ENCODE results near the gene TPM2.

The TPM2 gene

DNA sequence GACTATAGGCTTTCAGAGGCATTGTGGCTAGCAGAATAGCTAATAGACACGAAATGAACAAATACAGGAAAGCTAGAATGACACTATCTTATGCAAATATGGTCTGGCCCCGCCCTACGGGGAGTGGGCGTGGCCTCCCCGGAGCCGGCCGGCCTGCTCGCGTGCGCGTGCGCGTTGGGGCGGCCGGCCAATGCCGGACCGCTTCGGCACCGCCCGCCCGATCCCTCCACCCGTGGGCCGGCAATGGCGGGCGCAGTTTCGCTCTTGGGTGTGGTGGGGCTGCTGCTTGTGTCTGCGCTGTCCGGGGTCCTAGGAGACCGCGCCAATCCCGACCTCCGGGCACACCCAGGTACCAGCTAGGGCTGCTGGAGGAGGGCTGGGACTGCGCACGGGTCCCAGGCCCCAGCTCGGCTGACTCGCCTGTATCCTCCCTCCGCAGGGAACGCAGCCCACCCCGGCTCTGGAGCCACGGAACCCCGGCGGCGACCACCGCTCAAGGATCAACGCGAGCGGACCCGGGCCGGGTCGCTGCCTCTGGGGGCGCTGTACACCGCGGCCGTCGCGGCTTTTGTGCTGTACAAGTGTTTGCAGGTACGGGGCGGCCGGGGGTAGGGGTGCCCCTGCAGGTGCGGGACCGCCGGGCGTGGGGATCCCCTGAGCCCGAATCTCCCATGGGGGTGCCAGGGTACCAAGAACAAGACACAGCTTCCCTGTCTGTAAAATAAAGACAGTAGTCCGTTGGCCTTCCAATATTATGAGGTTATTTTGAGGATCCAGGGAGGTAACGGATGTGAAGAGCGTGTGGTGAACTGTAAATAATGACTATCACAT is 31.4 kb downstream of the TPM2 start, which contains the start of gene CCDC107:
TSS of gene CCDC107 (plus strand) at position 156 of the 831 bp plus-strand sequence. CDS start at position 244, 88 bp downstream.
- H3K27ac ChIP-seq = peak within 1 kb of the TSS; percentile 98
- TF ChIP-seq, protein P1, sequence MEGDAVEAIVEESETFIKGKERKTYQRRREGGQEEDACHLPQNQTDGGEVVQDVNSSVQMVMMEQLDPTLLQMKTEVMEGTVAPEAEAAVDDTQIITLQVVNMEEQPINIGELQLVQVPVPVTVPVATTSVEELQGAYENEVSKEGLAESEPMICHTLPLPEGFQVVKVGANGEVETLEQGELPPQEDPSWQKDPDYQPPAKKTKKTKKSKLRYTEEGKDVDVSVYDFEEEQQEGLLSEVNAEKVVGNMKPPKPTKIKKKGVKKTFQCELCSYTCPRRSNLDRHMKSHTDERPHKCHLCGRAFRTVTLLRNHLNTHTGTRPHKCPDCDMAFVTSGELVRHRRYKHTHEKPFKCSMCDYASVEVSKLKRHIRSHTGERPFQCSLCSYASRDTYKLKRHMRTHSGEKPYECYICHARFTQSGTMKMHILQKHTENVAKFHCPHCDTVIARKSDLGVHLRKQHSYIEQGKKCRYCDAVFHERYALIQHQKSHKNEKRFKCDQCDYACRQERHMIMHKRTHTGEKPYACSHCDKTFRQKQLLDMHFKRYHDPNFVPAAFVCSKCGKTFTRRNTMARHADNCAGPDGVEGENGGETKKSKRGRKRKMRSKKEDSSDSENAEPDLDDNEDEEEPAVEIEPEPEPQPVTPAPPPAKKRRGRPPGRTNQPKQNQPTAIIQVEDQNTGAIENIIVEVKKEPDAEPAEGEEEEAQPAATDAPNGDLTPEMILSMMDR (IDR thresholded peaks at IDR 0.05; ENCODE audit: low read depth, low read length) = peak; percentile 77
- H3K27me3 ChIP-seq (ENCODE audit: insufficient read depth, low read depth, severe bottlenecking) = no peaks in the 10 kb centered on the region
- peaks cover 34% of the 10 kb centered on the region for H3K36me3 ChIP-seq
- H3K4me3 ChIP-seq (ENCODE audit: low read depth, low read length) = peak within 1 kb of the TSS; percentile 80
- DNase-seq = peak; percentile 81
- H3K9me3 ChIP-seq (ENCODE audit: severe bottlenecking) = no peaks in the 10 kb centered on the region

DNA sequence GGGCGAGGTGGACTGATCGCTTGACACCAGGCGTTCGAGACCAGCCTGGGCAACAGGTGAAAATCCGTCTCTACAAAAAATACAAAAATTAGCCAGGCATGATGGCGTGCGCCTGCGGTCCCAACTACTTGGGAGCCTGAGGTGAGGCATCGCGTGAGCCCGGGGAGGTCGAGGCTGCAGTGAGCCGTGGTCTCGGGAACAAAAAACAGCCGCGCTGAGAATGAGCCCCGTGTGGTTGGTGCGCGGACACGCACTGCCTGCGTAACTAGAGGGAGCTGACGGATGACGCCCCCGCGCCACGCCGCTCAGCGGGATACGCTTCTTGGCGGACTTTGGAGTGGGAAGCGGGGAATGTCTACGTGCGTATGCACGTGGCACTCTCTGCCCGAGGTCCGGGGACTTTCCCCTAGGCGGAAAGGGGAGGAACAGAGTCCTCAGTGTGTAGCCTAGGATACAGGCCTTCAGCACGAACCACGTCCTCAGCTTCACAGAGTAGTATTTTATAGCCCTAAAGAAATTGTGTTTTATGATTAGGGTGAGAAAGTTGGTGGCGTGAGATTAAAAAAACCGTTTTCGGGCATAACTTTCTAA is 32.1 kb downstream of the TPM2 start, which contains the start of gene RMRP:
TSS of gene RMRP (minus strand) at position 474 of the 591 bp plus-strand sequence.
- DNase-seq = peak; percentile 99
- peak within 1 kb of the TSS; percentile 80 for H3K4me3 ChIP-seq (ENCODE audit: low read depth, low read length)
- H3K27ac ChIP-seq = peak within 1 kb of the TSS; percentile 98
- peaks cover 29% of the 10 kb centered on the region for H3K36me3 ChIP-seq
- TF ChIP-seq, protein P1 (IDR thresholded peaks at IDR 0.05; ENCODE audit: low read depth, low read length) = 0 out of 2 replicates have a peak, but pooled peaks have one; percentile 26
- no peaks in the 10 kb centered on the region for H3K27me3 ChIP-seq (ENCODE audit: insufficient read depth, low read depth, severe bottlenecking)
- no peaks in the 10 kb centered on the region for H3K9me3 ChIP-seq (ENCODE audit: severe bottlenecking)

DNA sequence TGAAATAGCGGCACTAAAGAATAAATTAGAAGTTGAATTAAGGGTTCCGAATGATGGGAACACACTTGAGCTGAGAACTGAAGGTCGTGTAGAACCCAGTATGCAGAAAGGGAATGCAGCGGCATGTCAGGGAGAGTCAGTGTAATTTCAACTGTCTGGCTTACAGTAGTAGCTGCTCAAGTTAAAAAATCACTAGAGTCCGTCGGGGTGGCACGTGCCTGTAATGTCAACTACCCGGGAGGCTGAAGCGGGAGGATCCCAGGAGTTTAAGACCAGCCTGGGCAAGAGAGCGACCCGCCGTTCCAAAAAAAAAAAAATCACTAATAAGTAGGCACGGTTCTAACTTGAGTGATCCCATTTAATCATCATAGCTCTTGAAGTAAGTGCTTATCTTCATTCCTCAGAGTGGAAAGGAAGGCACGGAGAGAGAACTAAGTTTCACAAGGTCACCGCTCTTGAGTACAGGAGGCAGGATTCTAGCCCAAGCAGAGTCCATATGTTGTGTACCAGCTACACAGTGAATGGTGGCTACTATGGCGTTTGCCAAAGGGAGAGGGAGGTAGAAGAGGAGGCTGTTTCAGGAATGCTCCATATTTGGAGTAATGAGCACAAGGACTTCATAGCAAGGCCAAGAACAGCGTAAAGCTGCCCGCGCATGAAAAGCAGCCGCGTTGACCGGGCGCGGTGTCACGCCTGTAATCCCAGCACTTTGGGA is 32.7 kb downstream of the TPM2 start:
- H3K27ac ChIP-seq = peak overlapping the region; percentile 98
- no peaks in the 10 kb centered on the region for H3K27me3 ChIP-seq (ENCODE audit: insufficient read depth, low read depth, severe bottlenecking)
- H3K36me3 ChIP-seq = peaks cover 23% of the 10 kb centered on the region
- TF ChIP-seq, protein P1 (IDR thresholded peaks at IDR 0.05; ENCODE audit: low read depth, low read length) = no peak
- no peak for DNase-seq
- no peaks in the 10 kb centered on the region for H3K9me3 ChIP-seq (ENCODE audit: severe bottlenecking)
- H3K4me3 ChIP-seq (ENCODE audit: low read depth, low read length) = peak overlapping the region; percentile 53

DNA sequence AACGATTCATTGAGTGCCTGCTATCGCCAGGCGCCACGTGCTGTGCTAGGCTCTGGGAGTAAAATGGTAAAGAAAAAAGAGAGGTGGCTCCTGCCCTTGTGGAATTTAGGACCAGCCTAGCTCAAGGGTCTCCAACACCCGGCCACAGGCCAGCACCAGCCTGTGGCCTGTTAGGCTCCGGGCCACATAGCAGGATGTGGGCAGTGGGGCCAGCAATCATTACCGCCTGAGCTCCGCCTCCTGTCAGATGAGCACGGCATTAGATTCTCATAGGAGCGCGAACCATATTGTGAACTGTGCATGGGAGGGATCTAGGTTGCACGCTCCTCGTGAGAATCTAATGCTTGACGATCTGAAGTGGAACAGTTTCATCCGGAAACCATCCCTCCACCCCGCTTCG is 33.4 kb downstream of the TPM2 start:
- Histone ChIP-seq H3K9me3 (ENCODE audit: severe bottlenecking) (no peaks in the 10 kb centered on the region), H3K27me3 (ENCODE audit: insufficient read depth, low read depth, severe bottlenecking) (no peaks in the 10 kb centered on the region), H3K27ac (no peak overlapping the region), H3K4me3 (ENCODE audit: low read depth, low read length) (no peak overlapping the region), H3K36me3 (peaks cover 19% of the 10 kb centered on the region)
- TF ChIP-seq, protein P1 (IDR thresholded peaks at IDR 0.05; ENCODE audit: low read depth, low read length) = no peak
- DNase-seq = no peak

DNA sequence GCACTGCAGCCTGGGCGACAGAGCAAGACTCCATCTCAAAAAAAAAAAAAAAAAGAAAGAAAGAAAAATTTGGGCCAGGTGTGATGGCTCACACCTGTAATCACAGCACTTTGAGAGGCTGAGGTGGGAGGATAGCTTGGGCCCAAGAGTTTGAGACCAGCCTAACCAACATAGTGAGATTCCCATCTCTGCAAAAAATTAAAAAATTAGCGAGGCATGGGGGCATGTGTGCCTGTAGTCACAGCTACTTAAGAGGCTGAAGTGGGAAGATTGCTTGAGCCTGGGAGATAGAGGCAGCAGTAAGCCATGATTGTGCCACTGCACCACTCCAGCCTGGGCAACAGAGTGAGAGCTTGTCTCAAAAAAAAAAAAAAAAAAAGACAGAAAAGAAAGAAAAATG is 36.1 kb downstream of the TPM2 start:
- H3K36me3 ChIP-seq = no peaks in the 10 kb centered on the region
- no peak overlapping the region for H3K4me3 ChIP-seq (ENCODE audit: low read depth, low read length)
- H3K9me3 ChIP-seq (ENCODE audit: severe bottlenecking) = no peaks in the 10 kb centered on the region
- no peak for DNase-seq
- no peaks in the 10 kb centered on the region for H3K27me3 ChIP-seq (ENCODE audit: insufficient read depth, low read depth, severe bottlenecking)
- TF ChIP-seq, protein P1 (IDR thresholded peaks at IDR 0.05; ENCODE audit: low read depth, low read length) = no peak
- H3K27ac ChIP-seq = no peak overlapping the region
